Kidney tubule cell (primary cell): Measurements from ENCODE around the gene ALDH18A1.

Experiments used
- DNase-seq: peaks from one replicate; pipeline ENCODE4 v3.0.0-alpha.2; 2018; ENCODE audit warnings: low spot score

Gene ALDH18A1

DNA sequence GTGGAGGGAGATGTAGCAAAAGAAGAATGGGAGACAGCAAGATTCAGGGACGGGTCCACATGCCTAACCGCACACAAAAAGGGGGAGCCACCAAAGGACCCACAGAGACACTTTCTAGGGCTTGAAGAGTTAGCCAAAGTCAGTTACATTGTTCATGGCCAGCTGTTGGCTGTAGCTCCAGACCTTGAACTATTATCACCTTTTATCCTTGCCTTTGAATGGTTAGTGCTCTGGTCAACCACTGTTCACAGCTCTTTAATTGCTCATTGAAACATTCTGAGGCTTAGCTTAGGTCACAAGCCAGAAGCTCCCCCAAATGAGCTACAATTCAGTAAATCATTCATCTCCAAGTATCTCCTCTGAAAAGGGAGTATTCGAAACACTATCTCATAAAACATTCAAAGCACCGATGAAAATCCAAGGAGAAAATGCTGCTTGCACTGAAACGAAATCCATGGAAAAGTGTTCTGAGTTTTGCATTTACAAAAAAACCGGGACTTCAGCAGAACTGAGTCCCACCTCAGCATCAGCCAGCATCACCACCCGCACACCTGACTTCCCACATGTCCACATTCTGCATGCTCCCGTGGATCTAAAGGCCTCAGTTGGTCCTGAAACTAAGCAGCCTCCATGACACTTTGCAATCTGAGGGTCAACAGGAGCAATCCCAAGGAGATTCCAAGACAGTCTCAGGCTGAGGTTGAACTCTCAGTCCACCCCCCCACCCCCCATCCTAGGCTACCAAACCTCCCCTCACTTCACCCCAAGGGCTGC, 99.3 kb downstream of the ALDH18A1 start:
- DNase-seq = no peak
